DLD1 (cell line): ENCODE results near the gene DNAH8.
"Not testable (repeated sequence)": the region's sequence is repeated elsewhere in the genome, so short reads cannot be mapped to it uniquely, and the experiment has no call there.

Experiments used
- in situ Hi-C: cut with HindIII; loops from 2 replicates; pipeline ENCODE4 v1.10.0; 2017; ENCODE audit warnings: low sequenced_read_pairs

Gene DNAH8

GRCh38 chr6:38792356-38792755 lies 77.2 kb downstream of the DNAH8 start:
- in situ Hi-C loops, result no loop called here

- in situ Hi-C loops, result no loop called here
These were observed 79.6 kb downstream of the DNAH8 start for GRCh38 chr6:38794682-38795081.

- in situ Hi-C loops, result no loop called here
These were observed 80.9 kb downstream of the DNAH8 start for GRCh38 chr6:38796006-38796405.

- in situ Hi-C loops, result not testable (repeated sequence)
These were observed 81.3 kb downstream of the DNAH8 start for GRCh38 chr6:38796437-38796836.

GRCh38 chr6:38796850-38797249 lies 81.7 kb downstream of the DNAH8 start:
- in situ Hi-C loops, result no loop called here

GRCh38 chr6:38797391-38797790 lies 82.3 kb downstream of the DNAH8 start:
- in situ Hi-C loops, result no loop called here

- in situ Hi-C loops, result no loop called here
These were observed 84.5 kb downstream of the DNAH8 start for GRCh38 chr6:38799529-38800184.

- in situ Hi-C loops, result no loop called here
These were observed 86.2 kb downstream of the DNAH8 start for GRCh38 chr6:38801305-38801704.

GRCh38 chr6:38802497-38802896 lies 87.4 kb downstream of the DNAH8 start:
- in situ Hi-C loops, result no loop called here

GRCh38 chr6:38803129-38803528 lies 88.0 kb downstream of the DNAH8 start:
- in situ Hi-C loops, result no loop called here

- in situ Hi-C loops, result no loop called here
These were observed 89.2 kb downstream of the DNAH8 start for GRCh38 chr6:38804358-38804757.

GRCh38 chr6:38805127-38805655 lies 90.1 kb downstream of the DNAH8 start:
- in situ Hi-C loops, result no loop called here

- in situ Hi-C loops, result no loop called here
These were observed 90.6 kb downstream of the DNAH8 start for GRCh38 chr6:38805692-38806091.

GRCh38 chr6:38806271-38806670 lies 91.2 kb downstream of the DNAH8 start:
- in situ Hi-C loops, result no loop called here

GRCh38 chr6:38806833-38807232 lies 91.7 kb downstream of the DNAH8 start:
- in situ Hi-C loops, result no loop called here

GRCh38 chr6:38808039-38808438 lies 92.9 kb downstream of the DNAH8 start:
- in situ Hi-C loops, result no loop called here

- in situ Hi-C loops, result no loop called here
These were observed 98.1 kb downstream of the DNAH8 start for GRCh38 chr6:38813041-38813823.

GRCh38 chr6:38814761-38815160 lies 99.7 kb downstream of the DNAH8 start:
- in situ Hi-C loops, result no loop called here

- in situ Hi-C loops, result no loop called here
These were observed 100.1 kb downstream of the DNAH8 start for GRCh38 chr6:38815250-38815649.

- in situ Hi-C loops, result no loop called here
These were observed 103.6 kb downstream of the DNAH8 start for GRCh38 chr6:38818691-38819090.

GRCh38 chr6:38822963-38823362 lies 107.9 kb downstream of the DNAH8 start:
- in situ Hi-C loops, result no loop called here

GRCh38 chr6:38824243-38824894 lies 109.3 kb downstream of the DNAH8 start:
- in situ Hi-C loops, result no loop called here
